Bronchial epithelial cell (primary cell): ENCODE data around the gene AGO3. TPM values are rescaled to one million over a fixed set of nuclear protein-coding genes. Genes with fewer than 3 reads are reported as not detected.

Source experiments
- DNase-seq: peaks from one replicate; pipeline ENCODE4 v3.0.0-alpha.2; 2010; ENCODE audit warnings: low read depth
- FAIRE-seq: peaks from 2 replicates; lab custom pipeline; 2011; peaks lifted over from hg19 to GRCh38; lab: Jason Lieb, UNC
- H3K27me3 ChIP-seq: 2 replicates; pipeline ENCODE4 v1.5.1; 2011; ENCODE audit warnings: low read length; ENCODE audit not compliant: control insufficient read depth, insufficient read depth
- H3K36me3 ChIP-seq: 2 replicates; pipeline ENCODE4 v1.5.1; 2011; ENCODE audit warnings: low read length; ENCODE audit not compliant: control insufficient read depth, insufficient read depth
- H3K4me3 ChIP-seq: 2 replicates; pipeline ENCODE4 v1.5.1; 2011; ENCODE audit warnings: mild to moderate bottlenecking, low read depth, low read length, control low read depth
- total RNA-seq: library from RNA; depleted of rRNA; stranded (reverse); fragments of >200 nt; gene quantifications from 2 replicates; pipeline ENCODE4 v1.2.1, GENCODE V29; 2014
- TF ChIP-seq, protein P1 (sequence below): IDR thresholded peaks from 2 replicates; pipeline ENCODE4 v1.5.1; 2011; ENCODE audit warnings: mild to moderate bottlenecking, moderate library complexity, low read length, control low read depth, inconsistent platforms; ENCODE audit not compliant: insufficient read depth, severe bottlenecking

Gene AGO3
- total RNA-seq, 1 donor from 2014 or later, result 9.5 TPM

DNA sequence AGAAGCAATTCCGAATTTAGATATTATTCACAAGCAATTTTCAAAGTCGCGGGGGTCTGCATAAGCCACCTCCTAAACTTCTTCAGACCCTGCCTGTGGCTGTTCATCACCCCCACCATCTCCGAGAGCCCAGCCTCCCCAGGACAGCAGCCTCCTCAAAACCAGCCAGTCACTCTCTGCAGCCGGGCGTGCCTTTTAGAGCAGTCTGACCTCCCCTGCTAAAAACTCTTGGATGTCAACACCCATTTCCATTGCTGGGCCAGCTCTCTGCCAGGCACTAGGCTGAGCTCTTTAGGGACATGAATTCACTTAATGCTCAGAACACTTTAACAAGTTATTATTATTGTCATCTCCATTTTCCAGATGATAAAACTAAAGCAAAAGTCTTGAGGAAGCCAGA, 169.5 kb downstream of the AGO3 start:
- H3K27me3 ChIP-seq, result no peaks in the 10 kb centered on the region
- peaks cover 1% of the 10 kb centered on the region for H3K36me3 ChIP-seq
- TF ChIP-seq, protein P1, sequence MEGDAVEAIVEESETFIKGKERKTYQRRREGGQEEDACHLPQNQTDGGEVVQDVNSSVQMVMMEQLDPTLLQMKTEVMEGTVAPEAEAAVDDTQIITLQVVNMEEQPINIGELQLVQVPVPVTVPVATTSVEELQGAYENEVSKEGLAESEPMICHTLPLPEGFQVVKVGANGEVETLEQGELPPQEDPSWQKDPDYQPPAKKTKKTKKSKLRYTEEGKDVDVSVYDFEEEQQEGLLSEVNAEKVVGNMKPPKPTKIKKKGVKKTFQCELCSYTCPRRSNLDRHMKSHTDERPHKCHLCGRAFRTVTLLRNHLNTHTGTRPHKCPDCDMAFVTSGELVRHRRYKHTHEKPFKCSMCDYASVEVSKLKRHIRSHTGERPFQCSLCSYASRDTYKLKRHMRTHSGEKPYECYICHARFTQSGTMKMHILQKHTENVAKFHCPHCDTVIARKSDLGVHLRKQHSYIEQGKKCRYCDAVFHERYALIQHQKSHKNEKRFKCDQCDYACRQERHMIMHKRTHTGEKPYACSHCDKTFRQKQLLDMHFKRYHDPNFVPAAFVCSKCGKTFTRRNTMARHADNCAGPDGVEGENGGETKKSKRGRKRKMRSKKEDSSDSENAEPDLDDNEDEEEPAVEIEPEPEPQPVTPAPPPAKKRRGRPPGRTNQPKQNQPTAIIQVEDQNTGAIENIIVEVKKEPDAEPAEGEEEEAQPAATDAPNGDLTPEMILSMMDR, result no peak
- DNase-seq, result no peak
- no peak for FAIRE-seq
- H3K4me3 ChIP-seq, result no peak overlapping the region

DNA sequence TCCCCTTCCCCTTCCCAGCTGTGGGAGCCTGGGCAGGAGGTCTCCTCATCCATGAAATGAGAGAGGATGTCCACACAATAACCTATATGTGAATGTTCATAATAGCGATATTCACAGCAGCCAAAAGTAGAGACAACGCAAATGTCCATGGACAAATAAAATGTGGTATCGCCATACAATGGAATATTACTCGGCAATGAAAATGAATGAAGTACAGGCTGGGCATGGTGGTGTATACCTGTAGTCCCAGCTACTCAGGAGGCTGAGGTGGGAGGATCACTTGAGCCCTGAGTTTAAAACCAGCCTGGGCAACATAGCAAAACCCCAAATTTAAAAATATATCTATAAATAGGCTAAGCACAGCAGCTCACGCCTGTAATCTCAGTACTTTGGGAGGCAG, 170.6 kb downstream of the AGO3 start:
- TF ChIP-seq, protein P1, result no peak
- Histone ChIP-seq H3K36me3 (no peaks in the 10 kb centered on the region), H3K4me3 (no peak overlapping the region), H3K27me3 (no peaks in the 10 kb centered on the region)
- no peak for DNase-seq
- FAIRE-seq, result peak; percentile 66

DNA sequence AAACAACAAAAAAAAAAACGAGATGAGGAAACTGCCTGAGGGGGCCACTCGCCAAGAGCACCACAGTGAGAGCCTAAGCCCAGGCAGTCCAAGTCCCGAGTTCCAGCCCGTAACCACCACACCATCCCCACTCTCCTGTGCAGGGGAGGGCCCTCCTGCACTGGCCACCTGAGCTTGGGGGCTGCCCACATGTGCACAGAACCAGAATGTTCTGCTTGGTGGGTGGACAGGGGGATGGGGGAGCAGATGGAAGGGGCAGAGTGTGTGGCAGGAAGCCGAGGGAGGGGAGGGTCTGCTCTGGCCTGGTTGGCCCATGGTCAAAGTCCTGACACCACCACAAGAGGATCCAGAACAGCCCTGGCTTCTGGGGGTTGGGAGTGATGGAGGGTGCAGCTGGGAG, 175.4 kb downstream of the AGO3 start:
- no peaks in the 10 kb centered on the region for H3K27me3 ChIP-seq
- FAIRE-seq (no peak), DNase-seq (no peak)
- H3K4me3 ChIP-seq, result no peak overlapping the region
- TF ChIP-seq, protein P1, result no peak
- no peaks in the 10 kb centered on the region for H3K36me3 ChIP-seq

DNA sequence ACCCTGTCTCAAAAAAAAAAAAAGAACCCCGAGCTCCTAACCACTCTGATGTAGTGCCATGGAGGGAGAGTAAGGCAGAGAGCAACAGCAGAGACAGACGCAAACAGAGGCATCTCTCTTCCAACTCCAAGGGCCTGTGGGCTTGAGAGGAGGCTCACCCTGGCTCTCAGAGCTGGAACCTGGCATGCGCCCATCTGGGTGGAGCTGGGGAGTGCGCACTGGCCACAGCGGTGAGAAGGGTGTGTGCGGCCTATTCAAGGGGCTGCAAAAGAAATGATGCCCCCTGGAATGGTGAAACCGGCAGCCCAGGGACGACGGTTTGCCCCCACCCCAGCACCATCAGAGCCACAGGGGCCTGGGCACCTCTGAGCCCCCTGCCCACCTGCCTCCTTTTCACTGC, 176.5 kb downstream of the AGO3 start:
- DNase-seq (no peak), FAIRE-seq (no peak)
- TF ChIP-seq, protein P1, result no peak
- no peaks in the 10 kb centered on the region for H3K36me3 ChIP-seq
- no peaks in the 10 kb centered on the region for H3K27me3 ChIP-seq
- no peak overlapping the region for H3K4me3 ChIP-seq

DNA sequence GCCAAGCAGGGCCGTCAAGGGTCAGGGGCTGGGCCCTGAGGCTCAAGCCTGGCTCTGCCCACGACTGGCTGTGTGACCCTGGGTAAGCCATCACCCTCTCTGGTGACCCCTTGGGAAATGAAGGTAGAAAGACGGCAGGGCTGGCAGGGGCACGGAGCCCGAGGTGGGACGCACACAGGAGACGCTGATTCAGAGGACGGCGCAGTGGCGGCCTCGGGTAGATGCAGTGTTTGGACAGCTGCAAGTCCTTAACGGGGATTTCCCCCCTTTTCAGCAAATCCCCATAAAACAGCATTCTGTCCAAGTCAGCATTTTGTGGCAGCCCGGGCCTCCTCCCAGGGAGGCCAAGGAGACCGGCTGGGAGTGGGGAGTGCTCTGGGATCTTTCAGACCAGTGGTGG, 177.4 kb downstream of the AGO3 start:
- no peaks in the 10 kb centered on the region for H3K27me3 ChIP-seq
- DNase-seq (peak; percentile 22), FAIRE-seq (no peak)
- TF ChIP-seq, protein P1, result no peak
- no peaks in the 10 kb centered on the region for H3K36me3 ChIP-seq
- no peak overlapping the region for H3K4me3 ChIP-seq

DNA sequence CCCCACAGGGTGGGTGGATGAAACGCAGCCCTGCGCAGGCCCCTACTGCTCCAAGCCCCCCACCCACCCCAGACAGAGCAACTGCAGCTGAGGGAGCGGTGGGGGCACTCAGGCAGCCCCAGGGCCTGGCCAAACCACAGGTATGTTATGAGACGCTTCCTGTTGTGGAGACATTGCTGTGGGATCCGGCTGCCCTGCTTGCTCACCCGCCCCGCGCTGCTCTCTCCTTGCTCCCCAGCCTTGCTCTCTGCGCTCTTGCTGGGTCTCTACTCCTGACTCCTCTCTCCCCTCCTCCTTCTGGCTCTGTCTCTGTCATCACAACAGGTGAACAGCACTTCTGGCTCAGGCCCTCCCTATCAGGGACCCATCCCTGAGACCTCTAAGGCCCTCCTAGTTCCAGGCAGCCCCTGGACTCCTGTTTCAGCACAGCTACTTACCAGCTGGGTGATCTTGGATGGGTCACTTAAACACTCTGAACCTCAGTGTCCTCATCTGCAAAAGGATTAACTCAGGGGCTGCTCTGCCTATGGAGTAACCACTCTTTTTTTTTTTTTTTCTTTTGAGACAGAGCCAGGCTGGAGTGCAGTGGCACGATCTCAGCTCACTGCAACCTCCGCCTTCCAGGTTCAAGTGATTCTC, 178.3 kb downstream of the AGO3 start:
- TF ChIP-seq, protein P1, result no peak
- FAIRE-seq (no peak), DNase-seq (peak; percentile 72)
- H3K36me3 ChIP-seq, result no peaks in the 10 kb centered on the region
- H3K4me3 ChIP-seq, result no peak overlapping the region
- no peaks in the 10 kb centered on the region for H3K27me3 ChIP-seq
